Hippocampal formation (tissue), 2 donors: ENCODE results near the gene MSANTD3.
"Not testable (repeated sequence)": the region's sequence is repeated elsewhere in the genome, so short reads cannot be mapped to it uniquely, and the experiment has no call there.

Source experiments
- DNase-seq, 2 donors: peaks; one replicate each; lab custom pipeline; 2025; lab: John Stamatoyannopoulos, UW

Gene MSANTD3

GRCh38 chr9:100428871-100429654 lies 2.1 kb downstream of the MSANTD3 start:
- DNase-seq, result peak in 1 of 2 donors; percentile 21

DNA sequence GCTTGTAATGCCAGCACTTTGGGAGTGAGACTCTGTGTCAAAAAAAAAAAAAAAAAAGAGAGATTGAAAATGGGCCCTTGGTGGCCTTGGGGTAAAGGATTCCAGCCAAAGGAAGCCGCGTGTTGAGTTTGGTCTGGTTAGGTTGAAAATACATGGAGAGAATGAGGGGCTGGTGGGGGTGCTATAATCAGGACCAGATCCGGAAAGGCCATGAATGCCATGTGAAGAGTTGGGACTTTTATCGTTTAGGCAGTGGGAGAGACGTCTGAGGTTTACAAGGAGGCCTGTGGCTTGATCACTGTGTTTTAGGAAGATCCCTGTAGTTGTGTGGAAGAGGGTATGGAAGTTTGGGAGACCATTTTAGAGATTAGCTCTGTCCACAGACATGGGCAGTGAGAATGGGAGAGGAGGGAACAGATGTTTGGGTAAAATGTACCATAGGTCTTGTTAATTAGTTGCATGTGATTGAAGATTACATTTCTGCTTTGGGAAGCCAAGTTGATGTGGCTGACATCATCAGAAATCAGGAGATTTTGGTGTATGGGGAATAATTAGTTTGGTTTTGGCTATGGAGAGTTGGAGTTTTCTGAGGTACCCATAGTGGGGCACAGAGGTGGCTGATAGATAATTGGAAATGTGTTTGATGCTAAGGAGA lies 3.5 kb downstream of the MSANTD3 start:
- DNase-seq, result no peak

DNA sequence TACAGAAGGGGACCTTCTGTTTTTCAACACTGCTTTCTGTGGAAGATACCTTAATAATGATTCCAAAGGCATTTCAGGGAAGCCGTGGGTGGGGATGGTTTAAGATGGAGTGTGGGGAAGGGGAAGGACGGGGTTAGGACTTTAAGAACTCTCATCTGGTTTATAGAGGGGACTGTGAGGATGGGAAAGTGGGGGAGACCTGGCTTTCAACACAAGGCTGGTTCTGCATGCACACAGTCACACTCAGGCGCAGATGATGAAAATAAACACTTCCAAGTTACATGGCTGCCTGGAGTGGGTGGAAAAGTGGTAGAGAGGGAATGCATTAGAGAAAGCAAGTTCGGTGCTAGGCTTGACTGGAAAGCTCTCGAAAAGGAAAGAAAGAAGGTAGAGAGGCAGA lies 4.9 kb downstream of the MSANTD3 start:
- DNase-seq, result no peak

DNA sequence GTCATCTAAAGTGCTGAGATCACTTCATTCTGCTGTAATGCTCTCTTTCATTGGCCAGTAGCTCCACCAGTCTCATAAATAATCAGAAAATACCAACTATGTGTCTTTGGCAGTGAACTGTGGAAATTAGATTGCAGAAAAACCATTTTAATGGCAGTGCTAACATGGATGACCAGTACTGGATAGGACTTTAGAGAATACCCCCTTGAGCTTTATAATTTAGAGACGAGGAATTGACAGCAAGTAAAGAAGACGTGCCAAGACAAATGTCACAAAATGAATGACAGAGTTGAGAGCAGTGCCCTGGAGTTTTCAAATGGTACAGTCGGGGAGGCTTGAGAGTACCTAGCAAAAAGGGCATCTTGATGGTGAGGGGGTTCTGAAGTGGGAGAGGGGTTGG lies 5.8 kb downstream of the MSANTD3 start:
- DNase-seq, result no peak

DNA sequence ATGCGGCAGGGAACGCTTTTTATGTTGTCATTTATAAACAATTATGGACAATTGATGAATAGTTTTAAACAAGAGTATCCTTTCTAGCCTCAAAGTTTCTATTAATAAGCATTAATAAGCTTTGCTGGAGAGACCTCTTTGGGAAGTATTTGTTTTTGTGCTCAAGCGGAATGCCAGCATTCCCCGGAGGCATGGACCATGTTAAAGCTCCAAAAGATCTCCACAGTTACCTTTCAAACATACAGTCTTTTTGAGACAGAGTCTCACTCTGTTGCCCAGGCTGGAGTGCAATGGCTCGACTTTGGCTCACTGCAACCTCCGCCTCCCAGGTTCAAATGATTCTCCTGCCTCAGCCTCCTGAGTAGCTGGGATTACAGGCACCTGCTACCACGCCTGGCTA lies 9.6 kb downstream of the MSANTD3 start:
- DNase-seq, result no peak

DNA sequence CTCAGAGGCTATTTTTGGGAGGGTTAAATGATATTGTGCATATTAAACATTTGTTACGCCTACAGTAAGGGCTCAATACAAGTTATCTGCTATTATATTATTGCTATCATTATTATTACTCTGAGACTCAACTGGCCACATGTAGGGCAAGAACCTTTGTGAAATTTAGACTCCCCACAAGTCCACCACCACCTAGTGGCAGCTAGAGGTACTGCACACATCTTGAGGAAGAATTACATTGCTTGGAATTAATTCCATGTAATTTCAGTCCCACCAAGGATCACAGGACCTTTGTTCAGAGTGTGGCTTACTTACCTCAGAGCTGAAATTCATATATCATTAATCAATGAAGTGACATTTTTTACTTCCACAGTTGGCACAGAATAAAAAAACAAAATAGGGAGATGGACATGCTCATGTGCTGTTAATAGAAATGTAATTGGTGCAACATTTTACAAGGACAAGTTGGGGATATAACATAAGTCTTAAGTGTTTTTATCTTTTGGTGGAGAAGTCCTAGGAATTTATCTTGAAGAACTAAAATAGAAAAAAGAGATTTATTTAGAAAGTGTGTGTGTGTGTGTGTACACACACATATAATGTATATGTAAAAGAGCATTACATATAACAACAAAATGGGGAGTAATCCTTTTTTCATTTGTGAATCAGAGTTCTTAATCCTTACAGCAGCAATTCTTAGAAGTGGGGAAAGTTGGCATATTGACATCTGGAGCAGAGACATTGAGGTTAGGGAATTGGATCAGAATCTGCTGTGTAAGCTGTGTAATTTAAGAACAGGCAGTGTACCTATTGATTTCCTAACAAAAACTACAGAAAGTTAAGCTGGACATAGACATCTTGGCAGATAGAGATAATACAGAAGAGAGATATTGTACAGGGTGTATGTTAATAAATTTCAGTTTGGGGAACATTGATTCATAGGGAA lies 11.2 kb downstream of the MSANTD3 start:
- peak; percentile 46 to 65 for DNase-seq

GRCh38 chr9:100440071-100440470 lies 13.1 kb downstream of the MSANTD3 start:
- no peak for DNase-seq

- DNase-seq, result not testable (repeated sequence)
Observed at GRCh38 chr9:100440487-100440886, 13.5 kb downstream of the MSANTD3 start.

GRCh38 chr9:100441911-100442361 lies 15.0 kb downstream of the MSANTD3 start:
- no peak for DNase-seq

DNA sequence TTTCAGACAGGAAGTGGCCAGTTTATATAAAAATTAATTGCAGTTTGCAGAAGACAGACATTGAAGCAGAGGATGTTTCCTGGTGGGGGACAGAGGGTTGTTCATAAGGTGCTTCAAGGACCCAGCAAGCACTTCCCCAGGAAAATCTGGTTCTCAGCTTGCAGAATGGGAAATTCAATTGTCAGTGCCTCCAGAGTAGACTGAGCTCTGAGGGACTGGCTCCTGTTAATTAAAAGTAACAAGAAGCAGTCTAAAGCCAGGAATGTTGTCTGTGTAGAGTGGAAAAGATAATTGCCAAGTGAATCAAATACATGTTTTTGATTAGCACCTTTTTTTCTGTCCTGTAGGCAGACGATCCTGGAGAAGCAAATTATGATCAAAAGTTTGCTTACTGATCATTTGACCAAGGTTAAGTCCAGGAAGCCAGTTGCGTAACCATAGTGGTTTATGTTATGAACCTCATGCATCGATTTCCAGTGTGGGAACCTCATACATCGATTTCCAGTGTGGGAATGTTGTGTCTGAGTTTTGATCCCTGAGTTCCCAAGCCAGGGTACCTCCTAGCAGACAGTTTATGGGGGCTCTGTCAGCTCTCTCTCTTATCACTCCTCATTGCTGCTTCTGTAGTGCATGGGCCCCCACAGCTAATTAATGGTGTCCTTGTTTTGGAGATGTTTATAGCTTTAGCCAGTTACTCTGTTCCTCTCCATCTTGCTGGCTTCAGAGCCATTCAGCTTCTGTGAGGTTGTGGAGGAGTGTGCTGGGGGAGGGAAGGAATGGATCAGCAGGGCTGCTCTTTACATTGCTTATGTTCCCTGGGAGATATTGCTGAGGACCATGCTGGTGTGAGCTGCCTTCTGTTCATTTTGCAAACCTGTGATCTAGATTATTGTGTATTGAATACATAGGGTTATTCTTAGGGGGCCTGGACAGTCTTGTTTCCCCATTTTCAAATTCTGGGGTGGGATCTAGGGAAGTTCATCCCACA lies 17.1 kb downstream of the MSANTD3 start:
- no peak for DNase-seq

GRCh38 chr9:100445161-100445902 lies 18.4 kb downstream of the MSANTD3 start:
- DNase-seq, result peak in 1 of 2 donors; percentile 55

DNA sequence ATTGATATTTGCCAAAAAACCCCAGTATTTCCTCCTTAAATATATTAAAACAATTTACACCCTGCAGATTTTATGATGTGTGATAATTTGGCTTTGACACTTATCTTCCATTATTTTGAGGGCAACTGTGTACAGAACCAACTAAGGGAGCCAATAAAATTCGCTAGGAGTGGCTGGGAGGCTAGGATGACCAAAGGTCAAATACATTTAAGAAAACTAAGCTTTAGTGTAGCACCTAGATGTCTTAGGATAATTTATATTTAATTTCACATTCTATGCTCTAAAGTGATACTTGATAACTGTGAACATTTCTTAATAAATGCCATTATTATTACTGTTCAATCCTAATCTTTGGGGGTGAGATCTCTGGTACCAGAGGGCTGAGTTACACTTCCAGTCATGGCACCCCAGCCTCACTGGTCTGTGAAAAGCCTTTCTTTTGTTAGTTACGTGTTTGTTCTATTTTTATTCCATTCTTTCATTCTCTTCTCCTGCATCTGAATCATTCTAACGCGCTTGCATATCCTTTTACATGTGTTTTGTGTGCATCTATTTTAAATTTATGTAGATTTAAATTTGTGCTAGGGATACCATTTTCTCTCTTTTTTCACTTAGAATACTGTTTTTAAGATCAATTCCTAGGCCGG lies 19.1 kb downstream of the MSANTD3 start:
- DNase-seq, result no peak

GRCh38 chr9:100447041-100447440 lies 20.1 kb downstream of the MSANTD3 start:
- DNase-seq, result no peak

DNA sequence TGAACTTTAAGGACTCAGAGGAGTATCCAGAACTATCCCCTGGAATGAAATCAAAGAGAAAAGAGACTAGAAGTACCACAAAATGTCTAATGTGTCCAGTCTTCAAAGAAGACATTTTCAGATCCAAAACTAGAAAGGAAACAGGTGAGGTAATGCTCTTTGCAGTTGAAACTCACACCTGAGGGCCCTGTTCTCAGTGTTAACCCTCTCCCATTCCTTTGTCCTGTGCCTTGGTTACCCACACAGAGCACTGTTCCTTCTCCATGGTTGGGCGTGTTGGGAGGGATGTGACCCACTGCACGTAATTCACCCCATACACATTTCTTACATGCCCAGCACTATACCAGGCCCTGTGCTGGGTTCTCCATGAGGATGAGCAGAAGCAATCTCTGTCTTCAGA lies 21.3 kb downstream of the MSANTD3 start:
- no peak for DNase-seq

- no peak for DNase-seq
Observed at GRCh38 chr9:100449420-100449819, 22.5 kb downstream of the MSANTD3 start.

- no peak for DNase-seq
Observed at GRCh38 chr9:100452894-100453293, 26.0 kb downstream of the MSANTD3 start.

GRCh38 chr9:100455470-100455869 lies 28.5 kb downstream of the MSANTD3 start:
- no peak for DNase-seq

GRCh38 chr9:100457517-100457916 lies 30.6 kb downstream of the MSANTD3 start:
- no peak for DNase-seq

DNA sequence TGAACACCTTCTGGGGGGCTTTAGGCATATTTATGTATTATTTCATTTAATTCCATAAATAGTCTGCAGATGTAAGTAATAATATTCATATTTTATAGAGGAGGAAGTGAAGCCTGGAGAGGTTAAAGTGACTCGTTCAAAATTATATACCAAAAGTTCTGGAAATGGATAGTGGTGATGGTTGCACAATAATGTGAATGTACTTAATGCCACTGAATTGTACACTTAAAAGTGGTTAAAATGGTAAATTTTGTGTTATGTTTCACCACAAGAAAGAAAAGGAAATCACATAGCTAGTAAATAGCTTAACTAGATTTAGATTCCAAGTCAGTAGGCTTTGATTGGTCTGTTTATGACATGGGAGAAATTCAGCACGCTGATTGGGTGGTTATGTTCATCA lies 33.0 kb downstream of the MSANTD3 start:
- DNase-seq, result no peak

DNA sequence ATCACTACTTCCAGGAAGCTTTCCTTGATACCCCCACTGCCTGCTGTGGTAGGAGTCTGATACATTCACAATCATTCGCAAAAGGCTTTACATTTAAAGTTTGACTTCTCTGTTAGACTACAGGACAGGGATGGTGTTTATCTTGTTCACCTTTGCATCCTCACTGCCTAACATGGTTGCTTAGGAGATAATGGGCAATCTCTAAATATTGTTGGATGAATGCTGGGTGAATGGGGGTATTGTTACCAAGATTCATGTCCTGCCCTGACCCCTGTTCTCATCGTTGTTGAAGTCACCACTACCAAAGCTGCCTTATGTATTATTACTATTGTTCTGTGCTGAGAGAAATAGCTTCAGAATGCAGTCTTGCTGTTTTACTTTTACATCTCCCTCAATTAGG lies 38.3 kb downstream of the MSANTD3 start:
- peak in 1 of 2 donors; percentile 43 for DNase-seq
